ENCODE measurements around the gene PLPP7. TPM values are rescaled to one million over a fixed set of nuclear protein-coding genes. Genes with fewer than 3 reads are reported as not detected.

Gene PLPP7
- total and polyA plus RNA-seq, 4 experiments from 2014 or later = not detected

DNA sequence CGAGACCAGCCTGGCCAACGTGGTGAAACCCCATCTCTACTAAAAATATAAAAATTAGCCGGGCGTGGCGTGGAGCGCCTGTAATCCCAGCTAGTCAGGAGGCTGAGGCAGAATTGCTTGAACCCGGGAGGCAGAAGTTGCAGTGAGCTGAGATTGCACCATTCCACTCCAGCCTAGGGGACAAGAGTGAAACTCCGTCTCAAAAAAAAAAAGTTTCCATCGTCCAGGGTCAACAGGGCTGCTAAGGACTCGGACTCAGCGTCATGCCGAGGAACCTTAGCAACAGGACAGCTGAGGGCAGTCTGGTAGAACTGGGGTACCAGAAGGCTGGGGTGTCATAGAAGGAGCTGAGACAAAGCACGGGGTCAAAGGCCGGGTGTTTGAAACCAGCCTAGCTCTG, 34.9 kb upstream of the PLPP7 start:
- peaks cover 27 to 76% (median 50%) of the 10 kb centered on the region in 4 donors for H3K4me1 Mint-ChIP-seq
- CTCF ChIA-PET (ENCODE audit: partially characterized antibody) = interaction anchor here (1.1 to 11.0 kb wide), 2 partner anchors 17 to 22 kb away, joined by 3 to 188 read pairs; partner anchors contain the start of gene FAM78A

DNA sequence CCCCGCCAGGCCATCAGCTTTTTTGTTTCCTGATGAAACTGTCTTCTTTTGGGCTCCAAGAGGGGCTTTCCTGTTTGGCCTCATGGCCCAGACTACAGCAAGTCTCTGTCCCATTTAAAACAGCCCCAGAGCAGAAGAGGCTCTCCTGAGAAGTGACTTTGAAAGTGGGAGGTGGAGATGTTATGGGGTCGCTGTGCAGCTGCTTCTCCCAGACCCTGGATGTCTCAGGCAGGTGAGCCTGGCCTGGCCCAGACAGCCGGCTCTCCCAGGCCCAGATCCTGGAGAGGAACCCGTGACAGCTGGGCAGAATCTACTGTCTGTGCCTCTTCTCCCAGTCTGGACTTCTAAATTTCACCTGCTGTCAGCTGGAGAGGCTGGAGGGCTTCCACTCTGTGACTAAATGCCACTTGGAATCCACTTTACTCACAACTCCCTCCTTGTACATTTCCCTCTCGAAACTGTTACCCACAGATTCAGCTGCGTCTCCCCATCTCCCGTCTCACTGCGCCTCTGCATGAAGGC, 33.8 kb upstream of the PLPP7 start:
- DNase-seq = no peak
- H3K4me3 Mint-ChIP-seq = peak overlapping the region; percentile 84 to 96 (median 88)

More for the DNA sequence above, 34.9 kb upstream of the PLPP7 start:
- Histone ChIP-seq H3K36me3 (ENCODE audit: insufficient read depth, low read length) (peaks cover 8% of the 10 kb centered on the region), H3K4me1 (ENCODE audit: insufficient read depth, low read length) (peaks cover 72% of the 10 kb centered on the region), H3K9me3 (ENCODE audit: control insufficient read depth in 1 of 2, low read length in 2 of 2) (no peaks in the 10 kb centered on the region), H3K27ac (ENCODE audit: low read depth, low read length) (peak overlapping the region; percentile 77), H3K4me3 (ENCODE audit: low read length in 2 of 2) (no peak overlapping the region), H3K27me3 (ENCODE audit: insufficient read depth, low read length) (no peaks in the 10 kb centered on the region)
- Mint-ChIP-seq H3K27me3 (no peaks in the 10 kb centered on the region), H3K4me3 (peak overlapping the region in 7 of 8 donors; percentile 10 to 50 (median 36)), H3K27ac (peak overlapping the region; percentile 68 to 100 (median 89)), H3K36me3 (peaks cover 3 to 23% of the 10 kb centered on the region in 2 donors), H3K9me3 (peaks cover 0 to 3% (median 0%) of the 10 kb centered on the region in 8 donors)
- DNase-seq = no peak
- intact Hi-C loops (cut with micrococcal nuclease) = loop anchor here (10.0 kb wide), 2 partner anchors 420 to 480 kb away; no protein-coding TSS in a partner anchor
- POLR2A ChIA-PET (ENCODE audit: partially characterized antibody) = interaction anchor here (2.5 to 22.4 kb wide), 3 partner anchors 10 to 20 kb away, joined by 20 to 1324 read pairs (median 124); partner anchors contain the start of gene FAM78A

DNA sequence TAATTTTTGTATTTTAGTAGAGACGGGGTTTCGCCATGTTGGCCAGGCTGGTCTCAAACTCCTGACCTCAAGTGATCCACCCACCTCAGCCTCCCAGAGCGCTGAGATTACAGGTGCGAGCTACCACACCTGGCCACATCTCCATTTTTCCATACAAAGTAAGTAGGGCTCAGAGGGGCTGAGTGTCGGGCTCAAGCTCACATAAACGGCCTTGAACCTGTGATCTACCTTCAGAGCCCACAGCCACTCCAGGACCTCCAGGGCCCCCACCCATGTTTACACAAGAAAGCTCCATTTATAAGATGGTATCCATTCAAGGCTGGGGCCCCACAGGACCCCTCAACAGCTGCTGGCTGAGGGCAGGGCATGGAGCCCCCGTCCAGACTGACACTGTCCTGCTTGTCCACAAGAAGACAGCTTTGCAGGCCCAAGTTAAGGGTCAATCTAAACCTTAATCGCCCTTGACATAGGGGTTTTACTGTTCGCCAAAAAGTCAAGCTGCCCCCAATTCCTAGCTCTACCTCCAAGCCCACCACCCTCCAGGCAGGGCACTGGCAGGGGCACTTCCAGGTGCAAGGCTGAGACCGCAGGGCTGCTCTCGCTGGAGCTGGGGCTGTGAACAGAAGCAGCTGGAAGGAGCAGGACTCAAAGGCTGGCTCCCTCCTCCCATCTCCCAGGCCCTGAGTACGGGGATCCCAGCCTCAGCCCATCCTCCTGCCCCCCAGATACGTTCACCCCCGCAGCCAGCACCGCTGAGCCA, 32.1 kb upstream of the PLPP7 start:
- no peaks in the 10 kb centered on the region for H3K27me3 ChIP-seq (ENCODE audit: insufficient read depth, low read length)
- ChIA-PET CTCF (ENCODE audit: partially characterized antibody) (interaction anchor here (0.6 to 11.0 kb wide), 6 partner anchors 14 to 80 kb away, joined by 3 to 188 read pairs (median 4); partner anchors contain the start of gene FAM78A), POLR2A (ENCODE audit: partially characterized antibody) (interaction anchor here (0.9 to 22.4 kb wide), 11 partner anchors 17 to 243 kb away, joined by 3 to 1324 read pairs (median 8); partner anchors contain the start of genes FAM78A and NUP214)
- no peak overlapping the region for H3K4me3 ChIP-seq (ENCODE audit: low read length in 2 of 2)
- Mint-ChIP-seq H3K9me3 (peaks cover 0 to 3% (median 0%) of the 10 kb centered on the region in 8 donors), H3K27me3 (no peaks in the 10 kb centered on the region), H3K36me3 (peaks cover 18 to 41% of the 10 kb centered on the region in 2 donors), H3K4me3 (peak overlapping the region; percentile 28 to 95 (median 36)), H3K4me1 (peaks cover 27 to 81% (median 52%) of the 10 kb centered on the region in 4 donors), H3K27ac (peak overlapping the region; percentile 90 to 100 (median 98))
- H3K27ac ChIP-seq (ENCODE audit: low read depth, low read length) = peak overlapping the region; percentile 77
- peak in 1 of 5 donors; percentile 41 for DNase-seq
- intact Hi-C loops (cut with micrococcal nuclease) = loop anchor here (10.0 kb wide), 2 partner anchors 417 to 477 kb away; no protein-coding TSS in a partner anchor
- no peaks in the 10 kb centered on the region for H3K9me3 ChIP-seq (ENCODE audit: control insufficient read depth in 1 of 2, low read length in 2 of 2)
- peaks cover 34% of the 10 kb centered on the region for H3K36me3 ChIP-seq (ENCODE audit: insufficient read depth, low read length)
- peaks cover 72% of the 10 kb centered on the region for H3K4me1 ChIP-seq (ENCODE audit: insufficient read depth, low read length)

More for the DNA sequence above, 33.8 kb upstream of the PLPP7 start:
- Histone ChIP-seq H3K27me3 (ENCODE audit: insufficient read depth, low read length) (no peaks in the 10 kb centered on the region), H3K4me3 (ENCODE audit: low read length in 2 of 2) (peak overlapping the region; percentile 49 to 53), H3K4me1 (ENCODE audit: insufficient read depth, low read length) (peaks cover 72% of the 10 kb centered on the region), H3K9me3 (ENCODE audit: control insufficient read depth in 1 of 2, low read length in 2 of 2) (no peaks in the 10 kb centered on the region), H3K27ac (ENCODE audit: low read depth, low read length) (peak overlapping the region; percentile 77), H3K36me3 (ENCODE audit: insufficient read depth, low read length) (peaks cover 19% of the 10 kb centered on the region)
- Mint-ChIP-seq H3K4me1 (peaks cover 27 to 84% (median 52%) of the 10 kb centered on the region in 4 donors), H3K36me3 (peaks cover 12 to 33% of the 10 kb centered on the region in 2 donors), H3K27ac (peak overlapping the region; percentile 92 to 100 (median 98)), H3K27me3 (no peaks in the 10 kb centered on the region), H3K9me3 (peaks cover 0 to 3% (median 0%) of the 10 kb centered on the region in 8 donors)
- intact Hi-C loops (cut with micrococcal nuclease) = loop anchor here (1.0 to 10.0 kb wide), 5 partner anchors 14 to 479 kb away; no protein-coding TSS in a partner anchor
- ChIA-PET POLR2A (ENCODE audit: partially characterized antibody) (interaction anchor here (0.7 to 22.4 kb wide), 21 partner anchors 9 to 477 kb away, joined by 3 to 1324 read pairs (median 5); partner anchors contain the start of genes FAM78A and NUP214), CTCF (ENCODE audit: partially characterized antibody) (interaction anchor here (0.8 to 11.0 kb wide), 6 partner anchors 14 to 81 kb away, joined by 3 to 188 read pairs (median 4); partner anchors contain the start of gene FAM78A)

DNA sequence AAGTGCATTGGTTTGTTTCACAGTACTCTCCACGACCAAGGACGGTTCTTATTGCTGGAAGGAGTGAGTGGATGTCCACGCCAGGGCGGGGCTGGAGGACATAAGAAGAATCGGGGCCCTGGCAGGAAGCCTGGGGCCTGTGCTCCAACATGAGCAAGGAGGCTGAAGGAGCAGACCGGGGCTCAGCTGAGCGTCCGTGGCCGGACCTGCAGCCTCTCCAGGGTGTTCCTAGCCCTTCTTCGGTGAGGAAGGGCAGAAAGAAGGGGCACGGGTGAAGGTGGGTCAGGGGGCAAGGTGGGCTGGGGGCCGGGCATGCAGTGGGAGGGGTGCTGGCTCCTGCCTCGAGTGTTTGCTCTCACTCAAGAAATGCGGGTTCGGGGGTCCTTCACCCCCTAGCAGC, 31.3 kb upstream of the PLPP7 start:
- Histone ChIP-seq H3K36me3 (ENCODE audit: insufficient read depth, low read length) (peaks cover 40% of the 10 kb centered on the region), H3K9me3 (ENCODE audit: control insufficient read depth in 1 of 2, low read length in 2 of 2) (no peaks in the 10 kb centered on the region), H3K4me1 (ENCODE audit: insufficient read depth, low read length) (peaks cover 72% of the 10 kb centered on the region), H3K4me3 (ENCODE audit: low read length in 2 of 2) (no peak overlapping the region), H3K27me3 (ENCODE audit: insufficient read depth, low read length) (no peaks in the 10 kb centered on the region), H3K27ac (ENCODE audit: low read depth, low read length) (no peak overlapping the region)
- Mint-ChIP-seq H3K27me3 (no peaks in the 10 kb centered on the region), H3K9me3 (peaks cover 0 to 3% (median 0%) of the 10 kb centered on the region in 8 donors), H3K4me3 (peak overlapping the region in 2 of 8 donors; percentile 57 to 76), H3K27ac (peak overlapping the region; percentile 90 to 100 (median 98)), H3K4me1 (peaks cover 29 to 81% (median 55%) of the 10 kb centered on the region in 4 donors), H3K36me3 (peaks cover 23 to 45% of the 10 kb centered on the region in 2 donors)
- intact Hi-C loops (cut with micrococcal nuclease) = loop anchor here (10.0 kb wide), 2 partner anchors 417 to 477 kb away; no protein-coding TSS in a partner anchor
- ChIA-PET CTCF (ENCODE audit: partially characterized antibody) (interaction anchor here (1.3 to 11.0 kb wide), 2 partner anchors 13 to 20 kb away, joined by 5 to 188 read pairs; partner anchors contain the start of gene FAM78A), POLR2A (ENCODE audit: partially characterized antibody) (interaction anchor here (2.8 to 22.4 kb wide), 3 partner anchors 16 to 78 kb away, joined by 19 to 1324 read pairs (median 124); partner anchors contain the start of gene FAM78A)
- DNase-seq = no peak

DNA sequence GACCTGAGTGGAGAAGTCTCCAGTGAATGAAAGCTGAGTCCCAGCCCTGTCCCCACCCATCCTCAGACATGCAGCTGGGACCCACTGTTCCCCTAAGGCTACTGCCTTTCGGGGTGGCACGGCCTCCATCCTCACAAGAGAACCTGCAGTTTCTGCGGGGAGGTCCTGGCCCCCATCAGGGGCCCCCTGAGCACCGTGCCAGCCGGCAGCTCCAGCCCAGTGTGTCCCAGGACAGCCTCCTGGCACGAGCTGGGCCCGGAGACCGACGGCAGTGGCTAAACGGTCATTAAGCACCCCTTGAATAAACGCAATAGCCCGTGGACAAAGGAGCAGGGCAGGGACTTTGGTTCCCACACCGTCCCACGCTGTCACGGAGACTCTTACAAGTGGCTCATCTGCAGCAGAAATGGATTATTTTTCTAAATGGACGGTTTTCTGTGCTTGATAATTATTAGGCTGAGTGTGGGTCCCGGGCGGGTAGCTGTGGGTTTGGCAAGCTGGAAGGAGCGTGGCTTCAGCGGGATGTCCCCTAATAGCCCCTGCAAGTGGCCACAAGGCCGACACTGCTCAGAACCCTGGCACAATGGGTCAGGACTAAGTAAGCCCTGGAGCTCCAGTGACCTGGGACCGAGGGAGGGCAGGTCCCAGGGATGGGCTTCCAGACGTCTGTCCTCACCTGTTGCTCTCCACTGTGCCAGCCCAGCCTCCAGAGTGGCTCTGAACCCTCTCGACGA, 30.7 kb upstream of the PLPP7 start:
- H3K36me3 Mint-ChIP-seq = peaks cover 23 to 50% of the 10 kb centered on the region in 2 donors
- peaks cover 69% of the 10 kb centered on the region for H3K4me1 ChIP-seq (ENCODE audit: insufficient read depth, low read length)
- intact Hi-C loops (cut with micrococcal nuclease) = loop anchor here (10.0 kb wide), 2 partner anchors 416 to 476 kb away; no protein-coding TSS in a partner anchor
- H3K27ac Mint-ChIP-seq = peak overlapping the region in 3 of 7 donors; percentile 46 to 98 (median 70)
- H3K4me1 Mint-ChIP-seq = peaks cover 32 to 81% (median 55%) of the 10 kb centered on the region in 4 donors
- ChIA-PET POLR2A (ENCODE audit: partially characterized antibody) (interaction anchor here (7.4 to 22.4 kb wide), 2 partner anchors 16 to 23 kb away, joined by 124 to 1324 read pairs; partner anchors contain the start of gene FAM78A), CTCF (ENCODE audit: partially characterized antibody) (interaction anchor here (11.0 kb wide), 1 partner anchor 12 kb away, joined by 188 read pairs; the partner anchor contains the start of gene FAM78A)
- H3K36me3 ChIP-seq (ENCODE audit: insufficient read depth, low read length) = peaks cover 40% of the 10 kb centered on the region
- H3K9me3 ChIP-seq (ENCODE audit: control insufficient read depth in 1 of 2, low read length in 2 of 2) = no peaks in the 10 kb centered on the region
- H3K9me3 Mint-ChIP-seq = peaks cover 0 to 3% (median 0%) of the 10 kb centered on the region in 8 donors
- H3K27me3 Mint-ChIP-seq = no peaks in the 10 kb centered on the region
- no peaks in the 10 kb centered on the region for H3K27me3 ChIP-seq (ENCODE audit: insufficient read depth, low read length)
- no peak overlapping the region for H3K4me3 ChIP-seq (ENCODE audit: low read length in 2 of 2)
- no peak overlapping the region for H3K27ac ChIP-seq (ENCODE audit: low read depth, low read length)
- H3K4me3 Mint-ChIP-seq = no peak overlapping the region
- DNase-seq = no peak

DNA sequence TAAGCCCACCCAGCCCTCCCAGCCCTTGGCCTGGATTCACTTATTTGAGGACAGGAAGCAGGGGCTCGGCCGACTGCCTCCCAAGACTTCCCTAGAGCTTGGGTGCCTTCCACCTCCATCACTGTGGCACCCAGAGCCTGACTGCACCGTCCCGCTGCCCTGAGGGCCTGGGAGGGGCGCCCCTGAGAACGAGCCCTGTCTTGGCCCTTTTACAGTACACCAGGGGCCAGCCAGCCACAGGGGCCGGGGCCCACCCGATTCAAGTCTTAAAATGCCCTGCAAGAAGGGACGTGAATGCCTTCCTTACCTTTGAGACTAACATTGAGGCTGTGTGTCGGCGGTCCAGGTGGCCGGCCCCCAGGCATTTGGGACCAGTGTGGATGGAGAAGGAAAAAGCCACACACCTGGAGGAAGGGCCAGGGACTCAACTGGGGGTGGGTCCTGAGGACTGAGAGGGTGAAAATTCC, 30.1 kb upstream of the PLPP7 start:
- H3K9me3 Mint-ChIP-seq = peaks cover 0 to 3% (median 0%) of the 10 kb centered on the region in 8 donors
- peak overlapping the region; percentile 20 for H3K27ac ChIP-seq (ENCODE audit: low read depth, low read length)
- no peaks in the 10 kb centered on the region for H3K9me3 ChIP-seq (ENCODE audit: control insufficient read depth in 1 of 2, low read length in 2 of 2)
- H3K27me3 ChIP-seq (ENCODE audit: insufficient read depth, low read length) = no peaks in the 10 kb centered on the region
- H3K4me3 Mint-ChIP-seq = peak overlapping the region in 1 of 8 donors; percentile 9
- no peak for DNase-seq
- peak overlapping the region in 6 of 7 donors; percentile 55 to 98 (median 66) for H3K27ac Mint-ChIP-seq
- intact Hi-C loops (cut with micrococcal nuclease) = loop anchor here (10.0 kb wide), 2 partner anchors 415 to 475 kb away; no protein-coding TSS in a partner anchor
- H3K4me1 ChIP-seq (ENCODE audit: insufficient read depth, low read length) = peaks cover 69% of the 10 kb centered on the region
- no peaks in the 10 kb centered on the region for H3K27me3 Mint-ChIP-seq
- no peak overlapping the region for H3K4me3 ChIP-seq (ENCODE audit: low read length in 2 of 2)
- ChIA-PET POLR2A (ENCODE audit: partially characterized antibody) (interaction anchor here (7.4 to 22.4 kb wide), 2 partner anchors 15 to 24 kb away, joined by 124 to 1324 read pairs; partner anchors contain the start of gene FAM78A), CTCF (ENCODE audit: partially characterized antibody) (interaction anchor here (11.0 kb wide), 1 partner anchor 12 kb away, joined by 188 read pairs; the partner anchor contains the start of gene FAM78A)
- H3K36me3 Mint-ChIP-seq = peaks cover 26 to 56% of the 10 kb centered on the region in 2 donors
- peaks cover 32 to 81% (median 55%) of the 10 kb centered on the region in 4 donors for H3K4me1 Mint-ChIP-seq
- peaks cover 40% of the 10 kb centered on the region for H3K36me3 ChIP-seq (ENCODE audit: insufficient read depth, low read length)
